H9 (cell line): ENCODE results near the gene ISG20L2. TPM values are rescaled to one million over a fixed set of nuclear protein-coding genes. Genes with fewer than 3 reads are reported as not detected.
A peak's percentile ranks its signal among the peaks of the same experiment; 100 is the strongest.

Experiments
- DNase-seq: peaks from one replicate; pipeline ENCODE4 v3.0.0-alpha.2; 2017
- H2AFZ ChIP-seq: one replicate; pipeline ENCODE4 v1.6.1; 2013; ENCODE audit warnings: mild to moderate bottlenecking, low read length, control low read depth, moderate library complexity
- H2AK5ac ChIP-seq: 2 replicates; pipeline ENCODE4 v1.6.1; 2013; ENCODE audit warnings: low read length, control low read depth, mixed read lengths; ENCODE audit not compliant: insufficient read length
- H2BK120ac ChIP-seq: one replicate; pipeline ENCODE4 v1.6.1; 2013; ENCODE audit warnings: low read depth, mild to moderate bottlenecking, low read length, control low read depth, inconsistent platforms; ENCODE audit not compliant: poor library complexity, severe bottlenecking
- H2BK12ac ChIP-seq: 2 replicates; pipeline ENCODE4 v1.6.1; 2013; ENCODE audit warnings: low read length, control low read depth, mixed read lengths, low read depth; ENCODE audit not compliant: insufficient read length
- H2BK15ac ChIP-seq: 2 replicates; pipeline ENCODE4 v1.6.1; 2013; ENCODE audit warnings: low read depth, low read length, control low read depth
- H2BK20ac ChIP-seq: one replicate; pipeline ENCODE4 v1.6.1; 2013; ENCODE audit warnings: low read depth, mild to moderate bottlenecking, low read length, control low read depth, inconsistent platforms; ENCODE audit not compliant: poor library complexity, severe bottlenecking
- H2BK5ac ChIP-seq: 2 replicates; pipeline ENCODE4 v1.6.1; 2013; ENCODE audit warnings: low read length, control low read depth, mixed read lengths; ENCODE audit not compliant: insufficient read length
- H3K14ac ChIP-seq: 2 replicates; pipeline ENCODE4 v1.6.1; 2013; ENCODE audit warnings: low read length, control low read depth; ENCODE audit not compliant: insufficient read depth
- H3K18ac ChIP-seq: 2 replicates; pipeline ENCODE4 v1.6.1; 2013; ENCODE audit warnings: low read depth, mild to moderate bottlenecking, mixed read lengths, low read length, control low read depth; ENCODE audit not compliant: insufficient read length
- H3K23ac ChIP-seq: 2 replicates; pipeline ENCODE4 v1.6.1; 2013; ENCODE audit warnings: low read length, control low read depth, mixed read lengths, low read depth; ENCODE audit not compliant: insufficient read length
- H3K23me2 ChIP-seq: 2 replicates; pipeline ENCODE4 v1.6.1; 2013; ENCODE audit warnings: low read depth, mild to moderate bottlenecking, mixed read lengths, low read length, control low read depth; ENCODE audit not compliant: insufficient read length, poor library complexity, severe bottlenecking
- H3K27ac ChIP-seq: 2 replicates; pipeline ENCODE4 v1.5.1; 2013; ENCODE audit warnings: low read length, control low read depth, mixed read lengths, low read depth; ENCODE audit not compliant: insufficient read length
- H3K27me3 ChIP-seq: 2 replicates; pipeline ENCODE4 v1.6.1; 2013; ENCODE audit warnings: low read length, control low read depth, inconsistent platforms; ENCODE audit not compliant: insufficient read depth
- H3K4ac ChIP-seq: 2 replicates; pipeline ENCODE4 v1.6.1; 2013; ENCODE audit warnings: low read depth, mild to moderate bottlenecking, control low read depth, inconsistent platforms, low read length, moderate library complexity
- H3K4me1 ChIP-seq: 2 replicates; pipeline ENCODE4 v1.6.1; 2013; ENCODE audit warnings: low read length, control low read depth, inconsistent platforms; ENCODE audit not compliant: insufficient read depth
- H3K4me2 ChIP-seq: 2 replicates; pipeline ENCODE4 v1.6.1; 2013; ENCODE audit warnings: low read length, control low read depth, mixed read lengths; ENCODE audit not compliant: insufficient read length, insufficient read depth
- H3K56ac ChIP-seq: 2 replicates; pipeline ENCODE4 v1.6.1; 2013; ENCODE audit warnings: low read depth, mild to moderate bottlenecking, mixed read lengths, low read length, control low read depth; ENCODE audit not compliant: insufficient read length
- H3K79me1 ChIP-seq: 2 replicates; pipeline ENCODE4 v1.6.1; 2013; ENCODE audit warnings: low read depth, mild to moderate bottlenecking, moderate library complexity, low read length, control low read depth, inconsistent platforms; ENCODE audit not compliant: insufficient read depth, poor library complexity, severe bottlenecking
- H3K79me2 ChIP-seq: 2 replicates; pipeline ENCODE4 v1.6.1; 2013; ENCODE audit warnings: low read length, control low read depth, inconsistent platforms; ENCODE audit not compliant: insufficient read depth
- H3K9ac ChIP-seq: 2 replicates; pipeline ENCODE4 v1.6.1; 2013; ENCODE audit warnings: low read length, control low read depth, mixed read lengths; ENCODE audit not compliant: insufficient read length; ENCODE audit errors: extremely low read depth
- H3K9me3 ChIP-seq: one replicate; pipeline ENCODE4 v1.6.1; 2013; ENCODE audit warnings: low read depth, low read length, inconsistent platforms; ENCODE audit not compliant: control insufficient read depth
- H3T11ph ChIP-seq: one replicate; pipeline ENCODE4 v1.6.1; 2013; ENCODE audit warnings: mild to moderate bottlenecking, low read length, control low read depth, inconsistent platforms
- H4K20me1 ChIP-seq: one replicate; pipeline ENCODE4 v1.6.1; 2013; ENCODE audit not compliant: control insufficient read depth, insufficient read length, insufficient read depth
- H4K5ac ChIP-seq: 2 replicates; pipeline ENCODE4 v1.6.1; 2013; ENCODE audit warnings: low read depth, mild to moderate bottlenecking, mixed read lengths, low read length, control low read depth; ENCODE audit not compliant: insufficient read length
- H4K8ac ChIP-seq: replicated peaks from 2 replicates; pipeline ENCODE4 v1.6.1; 2013; ENCODE audit warnings: low read length, control low read depth, mixed read lengths, low read depth; ENCODE audit not compliant: insufficient read length
- H4K91ac ChIP-seq: 2 replicates; pipeline ENCODE4 v1.6.1; 2013; ENCODE audit warnings: low read depth, mild to moderate bottlenecking, moderate library complexity, mixed read lengths, low read length, control low read depth; ENCODE audit not compliant: insufficient read length
- H3K27ac Mint-ChIP-seq, 3 experiments: 2 replicates in 2 of 3; 3 replicates in 1 of 3; pipeline ENCODE4 v1.8.0; 2020 to 2021; ENCODE audit warnings: mixed read lengths in 3 of 3, mild to moderate bottlenecking in 1 of 3, moderate library complexity in 1 of 3
- H3K27me3 Mint-ChIP-seq: 2 replicates; pipeline ENCODE4 v1.8.0; 2021; ENCODE audit warnings: low read depth, mild to moderate bottlenecking, moderate library complexity, mixed read lengths
- H3K36me3 Mint-ChIP-seq, 3 experiments: 2 replicates in 2 of 3; 3 replicates in 1 of 3; pipeline ENCODE4 v1.8.0; 2020 to 2021; ENCODE audit warnings: low read depth in 3 of 3, mixed read lengths in 3 of 3; ENCODE audit not compliant: insufficient read depth in 1 of 3
- H3K4me1 Mint-ChIP-seq, 2 experiments: 2 replicates each; pipeline ENCODE4 v1.8.0; 2020; ENCODE audit warnings: mixed read lengths in 2 of 2
- H3K4me3 Mint-ChIP-seq, 2 experiments: 2 replicates in 1 of 2; 3 replicates in 1 of 2; pipeline ENCODE4 v1.8.0; 2020 to 2021; ENCODE audit warnings: mild to moderate bottlenecking in 2 of 2, mixed read lengths in 2 of 2, moderate library complexity in 1 of 2
- H3K9me3 Mint-ChIP-seq, 2 experiments: 2 replicates in 1 of 2; 3 replicates in 1 of 2; pipeline ENCODE4 v1.8.0; 2020; ENCODE audit warnings: mild to moderate bottlenecking in 2 of 2, mixed read lengths in 2 of 2, moderate library complexity in 1 of 2
- WGBS: extraction: QIAGEN DNeasy Blood & Tissue Kit; methylation state at CpG from one replicate; pipeline ENCODE4 v1.1.7; 2013; ENCODE audit warnings: missing lambda C conversion rate, low lambda C conversion rate, mixed read lengths; ENCODE audit not compliant: insufficient read length; ENCODE audit errors: extremely low coverage; 5-methylcytosine and 5-hydroxymethylcytosine counted together
- total RNA-seq: library from RNA; stranded (reverse); gene quantifications from 2 replicates; pipeline ENCODE4 v1.2.1, GENCODE V29; 2021
- TF ChIP-seq, protein P1 (sequence below): fragments of 200-600 bp; sonication (generic); conservative IDR thresholded peaks from 3 replicates; pipeline ENCODE4 v1.8.0; 2021; ENCODE audit warnings: antibody characterized with exemption, mild to moderate bottlenecking

Gene ISG20L2
- total RNA-seq, 1 experiment from 2014 or later = 57.6 TPM

DNA sequence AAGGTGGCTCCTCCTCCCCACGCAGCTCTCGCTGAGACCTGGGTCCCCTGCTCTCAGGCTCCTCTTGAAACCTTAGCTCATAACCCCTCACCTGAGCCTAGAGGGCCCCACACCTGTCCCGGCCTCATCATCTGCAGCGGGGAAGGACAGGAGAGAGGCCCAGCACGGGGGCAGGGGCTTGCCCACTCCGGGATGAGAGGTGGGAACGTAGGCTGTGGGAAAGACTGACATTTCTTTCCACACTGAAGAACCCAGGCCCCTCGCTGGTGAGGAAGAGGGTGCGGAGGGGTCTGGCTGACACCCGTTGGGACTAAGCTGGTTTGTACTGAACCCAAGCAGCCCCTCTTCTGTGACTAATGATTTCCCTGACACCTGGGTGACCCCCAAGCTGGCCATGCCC, 37.4 kb downstream of the ISG20L2 start:
- no peak for DNase-seq
- H3K23me2 ChIP-seq = peaks cover 10% of the 10 kb centered on the region
- no peak overlapping the region for H3K9ac ChIP-seq
- H3K27ac Mint-ChIP-seq = peak overlapping the region in 1 of 3 experiments; percentile 90; a peak in 1 of 7 replicates
- no peak overlapping the region for H2BK12ac ChIP-seq
- H3K27ac ChIP-seq = no peak overlapping the region
- no peak overlapping the region for H3K14ac ChIP-seq
- H2BK15ac ChIP-seq = no peak overlapping the region
- no peak overlapping the region for H4K8ac ChIP-seq
- no peak overlapping the region for H3K56ac ChIP-seq
- H2AK5ac ChIP-seq = no peak overlapping the region
- no peak overlapping the region for H3T11ph ChIP-seq
- no peak overlapping the region for H4K91ac ChIP-seq
- H3K4ac ChIP-seq = no peak overlapping the region
- H3K4me2 ChIP-seq = peak overlapping the region; percentile 53
- H3K36me3 Mint-ChIP-seq = no peaks in the 10 kb centered on the region
- no peak overlapping the region for H3K18ac ChIP-seq
- H3K27me3 Mint-ChIP-seq = peaks cover 13% of the 10 kb centered on the region
- H3K4me1 ChIP-seq = peaks cover 17% of the 10 kb centered on the region; the same call in 1 of the 2 replicates
- TF ChIP-seq, protein P1, sequence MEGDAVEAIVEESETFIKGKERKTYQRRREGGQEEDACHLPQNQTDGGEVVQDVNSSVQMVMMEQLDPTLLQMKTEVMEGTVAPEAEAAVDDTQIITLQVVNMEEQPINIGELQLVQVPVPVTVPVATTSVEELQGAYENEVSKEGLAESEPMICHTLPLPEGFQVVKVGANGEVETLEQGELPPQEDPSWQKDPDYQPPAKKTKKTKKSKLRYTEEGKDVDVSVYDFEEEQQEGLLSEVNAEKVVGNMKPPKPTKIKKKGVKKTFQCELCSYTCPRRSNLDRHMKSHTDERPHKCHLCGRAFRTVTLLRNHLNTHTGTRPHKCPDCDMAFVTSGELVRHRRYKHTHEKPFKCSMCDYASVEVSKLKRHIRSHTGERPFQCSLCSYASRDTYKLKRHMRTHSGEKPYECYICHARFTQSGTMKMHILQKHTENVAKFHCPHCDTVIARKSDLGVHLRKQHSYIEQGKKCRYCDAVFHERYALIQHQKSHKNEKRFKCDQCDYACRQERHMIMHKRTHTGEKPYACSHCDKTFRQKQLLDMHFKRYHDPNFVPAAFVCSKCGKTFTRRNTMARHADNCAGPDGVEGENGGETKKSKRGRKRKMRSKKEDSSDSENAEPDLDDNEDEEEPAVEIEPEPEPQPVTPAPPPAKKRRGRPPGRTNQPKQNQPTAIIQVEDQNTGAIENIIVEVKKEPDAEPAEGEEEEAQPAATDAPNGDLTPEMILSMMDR = no peak
- H3K79me2 ChIP-seq = no peaks in the 10 kb centered on the region
- 0 out of 5 replicates have a peak overlapping the region, but pooled peaks of 1 of the 2 experiments have one; percentile 75 for H3K4me3 Mint-ChIP-seq
- H4K5ac ChIP-seq = no peak overlapping the region
- WGBS = no CpG with 5 or more reads among the region's 10 CpGs
- no peak overlapping the region for H2AFZ ChIP-seq
- H3K79me1 ChIP-seq = no peaks in the 10 kb centered on the region
- no peak overlapping the region for H2BK5ac ChIP-seq
- peaks cover 57 to 58% of the 10 kb centered on the region in 2 experiments for H3K4me1 Mint-ChIP-seq
- no peaks in the 10 kb centered on the region for H3K27me3 ChIP-seq
- H3K9me3 ChIP-seq = no peaks in the 10 kb centered on the region
- no peak overlapping the region for H2BK20ac ChIP-seq
- H3K23ac ChIP-seq = no peak overlapping the region
- H3K9me3 Mint-ChIP-seq = peaks cover 0 to 5% of the 10 kb centered on the region in 2 experiments; a peak in 1 of 5 replicates
- no peaks in the 10 kb centered on the region for H4K20me1 ChIP-seq
- H2BK120ac ChIP-seq = no peak overlapping the region
